ENCODE results near the gene CD59.

CD59 gene

DNA sequence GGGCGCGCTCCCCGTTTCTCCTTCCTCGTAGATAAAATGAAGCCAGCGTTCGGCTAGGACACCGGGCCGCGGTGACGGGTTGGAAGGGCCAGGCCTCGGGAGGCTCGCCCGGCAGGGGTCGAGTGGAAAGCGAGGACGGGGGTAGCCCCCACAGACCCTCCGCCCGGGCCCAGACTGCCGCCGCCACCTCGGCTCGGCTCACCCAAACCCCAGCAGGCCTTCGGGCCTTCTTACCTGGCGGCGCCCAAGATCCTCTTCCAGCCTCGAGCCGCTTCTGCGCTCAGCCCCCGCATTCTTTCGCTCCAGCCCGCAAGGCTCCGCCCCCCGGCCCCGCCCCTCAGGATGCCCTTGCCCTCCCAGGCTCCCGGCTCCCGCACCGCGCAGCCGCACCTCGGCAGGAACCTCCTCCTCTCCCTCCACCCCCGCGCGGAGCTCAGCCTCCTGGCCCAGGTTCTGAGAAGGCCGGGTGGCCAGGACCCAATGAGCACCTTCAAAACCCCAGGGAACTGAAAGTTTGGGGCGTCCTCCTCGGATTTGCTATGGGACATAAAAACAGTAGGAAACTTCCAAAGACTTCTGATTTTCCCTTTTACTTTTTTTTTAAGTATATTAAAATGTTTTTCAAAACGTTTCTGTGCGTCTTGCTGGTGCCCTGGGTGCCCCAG lies at the start of gene CD59:
Gene CD59, minus strand, starts transcription at position 276 of the 665 bp plus-strand sequence. CDS start 13,978 bp downstream, outside the sequence.
- FAIRE-seq: no peak

- no peak for FAIRE-seq
These were observed 49.4 kb upstream of the CD59 start for GRCh38 chr11:33785609-33786008.

- FAIRE-seq: no peak
These were observed 43.8 kb upstream of the CD59 start for GRCh38 chr11:33779849-33780528.

DNA sequence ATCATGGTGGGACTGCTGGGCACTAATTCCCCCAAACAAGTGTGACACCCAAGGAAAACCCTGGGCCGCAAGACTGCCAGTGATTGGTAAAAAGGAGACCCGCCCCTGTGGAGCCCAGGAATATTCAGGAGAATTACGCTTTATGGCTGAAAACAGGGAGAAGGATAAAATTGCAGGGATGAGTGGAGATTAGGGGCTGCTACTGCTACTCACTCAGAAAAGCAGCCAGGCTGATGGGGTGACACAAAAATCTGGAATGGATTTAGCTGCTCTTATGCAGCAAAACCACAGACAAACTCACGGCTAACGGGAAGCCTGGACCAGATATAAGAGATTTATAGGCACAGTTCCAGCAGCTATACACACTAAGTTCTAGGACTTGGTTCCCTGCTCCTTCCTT lies 42.5 kb upstream of the CD59 start:
- FAIRE-seq: no peak

- FAIRE-seq: no peak
These were observed 41.7 kb upstream of the CD59 start for GRCh38 chr11:33777906-33778305.

DNA sequence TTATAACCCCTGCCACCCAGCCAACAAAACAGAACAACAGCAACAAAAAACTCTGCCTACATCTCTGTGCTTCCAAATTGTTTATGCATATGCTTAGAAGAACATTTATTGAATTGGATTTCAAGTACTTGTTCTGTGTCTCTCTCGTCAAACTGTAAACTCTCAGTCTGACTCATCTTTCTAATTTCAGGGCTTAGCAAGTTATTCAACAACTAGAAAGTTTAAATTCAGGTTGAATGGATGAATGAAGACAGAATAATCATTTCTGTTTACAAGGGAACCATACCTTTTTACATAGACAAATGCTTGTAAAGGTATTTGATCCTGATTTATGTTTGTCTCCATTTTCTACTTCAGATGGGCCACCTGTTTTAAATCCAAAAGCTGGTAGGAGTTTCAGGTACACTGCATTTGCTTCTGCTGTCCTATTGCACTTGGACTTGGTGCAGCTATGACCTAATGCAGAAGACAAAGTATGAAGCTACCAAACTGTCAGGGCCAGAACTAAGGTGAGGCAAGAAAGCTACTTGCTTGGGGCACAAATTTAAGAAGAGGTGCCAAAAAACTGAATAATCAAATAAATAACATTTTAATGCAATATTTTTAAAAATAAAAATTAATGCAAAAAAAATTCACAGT lies 39.7 kb upstream of the CD59 start:
- FAIRE-seq: no peak

DNA sequence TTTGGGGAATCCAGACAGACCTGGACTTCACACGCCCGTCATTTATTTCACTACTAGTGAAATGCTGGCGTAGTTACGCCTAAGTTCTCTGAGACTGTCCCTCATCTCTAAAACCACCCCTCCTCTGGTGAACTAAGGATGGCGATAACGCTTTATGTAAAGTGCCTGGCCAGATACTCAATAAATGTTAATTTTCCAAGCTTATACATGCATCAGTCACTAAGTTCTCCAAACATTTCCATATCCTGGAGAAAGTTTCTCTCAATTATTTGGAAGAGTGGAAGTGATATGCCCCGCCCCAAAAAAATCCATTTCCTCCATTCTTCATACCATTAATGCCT lies 39.2 kb upstream of the CD59 start:
- no peak for FAIRE-seq

- no peak for FAIRE-seq
These were observed 38.7 kb upstream of the CD59 start for GRCh38 chr11:33774736-33775466.

DNA sequence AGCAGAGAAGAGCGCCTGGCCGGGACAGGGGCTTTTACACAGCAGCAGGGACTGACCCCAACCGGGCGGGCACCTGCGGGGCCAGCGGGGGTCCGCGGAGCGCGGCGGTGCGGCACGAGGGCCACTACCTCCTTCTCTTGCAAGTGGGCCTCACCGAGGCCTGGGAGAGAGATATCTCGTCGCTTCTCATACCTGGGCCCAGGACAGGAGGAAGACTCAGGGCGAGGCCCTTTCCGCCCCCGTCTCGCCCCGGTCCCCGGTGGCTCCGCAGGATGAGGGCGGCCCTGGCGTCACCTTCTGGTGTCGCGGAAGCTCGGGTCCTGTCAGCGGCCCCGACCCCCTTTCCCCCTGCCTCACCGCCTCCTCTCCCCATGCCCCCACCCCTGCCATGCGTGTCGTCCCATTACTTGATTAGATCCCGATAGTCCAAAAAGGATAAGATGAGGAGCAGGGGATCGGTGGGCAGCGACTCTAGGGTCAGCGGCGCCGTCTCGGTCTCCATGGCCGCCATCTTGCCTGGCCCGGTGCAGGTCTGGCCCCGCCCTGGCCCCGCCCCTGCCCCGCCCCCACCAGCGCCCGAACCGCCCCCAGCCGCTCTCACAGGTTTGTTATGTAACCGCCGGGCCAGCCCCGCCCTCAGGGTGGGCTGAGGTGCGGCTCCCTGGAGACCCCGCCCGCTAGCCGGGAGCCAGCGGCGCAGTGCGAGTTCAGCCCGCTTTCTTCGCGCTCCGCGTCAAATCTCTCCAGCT lies 37.9 kb upstream of the CD59 start, which contains the start of gene FBXO3:
Gene FBXO3, minus strand, starts transcription at position 534 of the 749 bp plus-strand sequence. Its CDS starts 23 bp downstream, at position 511.
- FAIRE-seq: no peak

DNA sequence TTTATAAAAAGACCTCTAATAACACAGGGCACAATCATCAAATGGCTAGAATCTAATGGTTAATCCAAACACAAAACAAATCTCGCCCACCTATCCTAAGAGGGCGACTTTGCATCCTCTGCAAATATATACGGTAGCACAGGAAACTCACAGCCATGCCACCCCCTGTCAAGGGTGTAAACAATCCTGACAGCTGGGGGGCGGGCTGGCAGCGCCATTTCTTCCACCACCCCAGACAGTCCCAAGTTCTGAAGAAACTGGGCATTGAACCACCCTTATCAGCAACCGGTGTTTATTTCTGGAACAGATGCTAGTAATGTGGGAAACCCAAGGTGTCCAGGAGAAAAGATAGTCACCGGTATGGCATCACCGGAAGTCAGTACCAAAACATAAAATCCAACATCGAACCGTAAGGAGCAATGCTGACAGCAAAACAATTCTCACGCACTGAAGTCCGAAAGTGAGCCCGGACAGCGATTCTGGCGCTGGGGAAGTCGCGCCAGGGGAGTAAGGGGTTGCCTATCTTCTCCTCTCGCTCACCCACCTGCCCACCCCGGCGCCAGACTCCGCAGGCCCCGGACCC lies 37.3 kb upstream of the CD59 start:
- no peak for FAIRE-seq

DNA sequence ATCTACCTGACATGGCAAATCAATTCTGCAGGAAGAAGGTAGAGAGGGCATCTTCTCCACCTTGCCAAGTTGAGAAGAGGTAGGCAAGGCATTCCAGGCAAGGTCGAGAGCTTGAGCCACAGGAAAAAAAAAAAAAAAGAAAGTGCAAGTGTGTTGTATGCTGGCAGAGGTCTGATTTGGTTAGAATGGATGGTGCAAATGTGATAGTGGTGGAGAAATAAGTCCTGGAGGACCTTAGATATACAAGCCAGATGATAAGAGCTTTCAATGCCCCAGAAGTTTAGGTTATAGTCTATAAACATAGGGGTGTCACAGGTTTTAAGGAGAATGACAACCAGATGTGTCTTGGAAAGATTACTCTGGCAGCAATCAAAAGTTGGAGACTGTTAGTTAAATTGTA lies 36.6 kb upstream of the CD59 start:
- no peak for FAIRE-seq

DNA sequence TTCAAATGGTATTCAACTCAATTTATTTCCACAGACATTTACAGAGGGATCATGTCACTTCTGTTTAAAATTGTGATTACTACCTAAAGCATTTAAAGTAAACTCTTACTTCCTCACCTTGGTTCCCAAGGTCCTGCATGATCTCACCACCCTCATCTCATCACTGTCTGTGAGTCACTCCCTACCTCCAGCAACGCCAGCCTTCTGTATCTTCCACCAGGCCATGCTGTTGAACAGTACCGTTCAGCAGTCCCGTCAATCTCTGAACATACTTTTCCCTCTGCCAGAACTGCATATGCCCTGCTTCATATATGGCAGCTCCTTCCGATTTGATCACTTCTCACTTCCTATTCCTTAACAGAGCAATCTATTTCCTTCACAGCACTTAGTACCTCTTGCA lies 36.1 kb upstream of the CD59 start:
- no peak for FAIRE-seq

- FAIRE-seq: no peak
These were observed 34.0 kb upstream of the CD59 start for GRCh38 chr11:33770236-33770635.

DNA sequence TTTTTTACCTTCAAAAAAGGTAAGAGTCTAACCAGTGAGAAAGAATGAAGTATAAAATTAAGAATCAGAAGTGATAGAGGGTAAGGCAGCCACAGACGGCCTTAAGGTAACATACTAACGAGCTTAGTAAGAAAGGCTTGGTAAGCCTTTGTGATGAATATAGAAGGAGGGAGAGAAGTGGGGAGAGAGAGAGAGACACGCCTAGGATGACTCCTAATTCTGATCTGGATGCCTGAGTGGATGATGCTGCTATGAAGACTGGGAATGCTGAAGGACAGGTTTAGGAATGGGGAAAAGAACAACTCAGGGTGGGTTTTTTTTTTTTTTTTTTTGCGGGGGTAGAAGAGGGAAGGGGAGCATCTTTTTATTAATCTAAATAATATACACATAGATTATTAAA lies 33.3 kb upstream of the CD59 start:
- no peak for FAIRE-seq

- FAIRE-seq: no peak
These were observed 31.4 kb upstream of the CD59 start for GRCh38 chr11:33767624-33768023.

- FAIRE-seq: no peak
These were observed 29.9 kb upstream of the CD59 start for GRCh38 chr11:33766085-33766484.

DNA sequence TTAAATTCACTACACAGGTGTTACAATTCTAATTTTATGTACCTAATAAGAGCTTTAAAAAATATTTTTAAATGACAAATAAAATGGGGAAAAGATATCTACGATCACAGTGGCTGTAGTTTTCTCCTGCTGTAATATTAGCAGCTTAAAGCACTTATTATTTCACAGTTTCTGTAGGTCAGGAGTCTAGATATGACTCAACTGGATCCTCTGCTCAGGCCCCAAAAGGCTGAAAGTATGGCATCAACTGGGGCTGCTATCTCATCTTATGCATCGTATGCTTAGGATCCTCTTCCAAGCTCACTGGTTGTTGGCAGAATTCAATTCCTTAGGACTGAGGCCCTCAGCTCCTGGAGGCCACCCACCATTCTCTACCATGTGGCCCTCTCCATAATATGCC lies 25.2 kb upstream of the CD59 start:
- no peak for FAIRE-seq

GRCh38 chr11:33753304-33753967 lies 17.2 kb upstream of the CD59 start:
- no peak for FAIRE-seq

- FAIRE-seq: no peak
These were observed 15.7 kb upstream of the CD59 start for GRCh38 chr11:33751878-33752277.

DNA sequence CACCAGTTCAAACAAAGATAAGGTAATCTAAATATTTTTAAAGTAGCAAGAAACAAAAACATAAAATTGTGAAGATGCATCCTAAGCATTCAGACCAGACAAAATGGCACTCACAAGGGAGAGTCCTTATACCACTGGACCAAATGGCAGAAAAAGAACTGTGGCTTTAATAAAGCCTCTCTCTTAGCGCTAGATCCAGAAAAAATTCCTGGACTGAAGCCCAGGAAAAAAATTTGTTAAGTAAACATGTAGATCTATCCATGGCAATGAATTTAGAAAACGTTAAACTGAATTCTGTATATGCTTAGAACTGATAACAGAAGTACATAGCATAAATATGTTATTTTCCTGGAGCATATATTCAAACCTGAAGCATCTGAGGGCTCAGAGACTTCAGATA lies 11.8 kb upstream of the CD59 start:
- no peak for FAIRE-seq

DNA sequence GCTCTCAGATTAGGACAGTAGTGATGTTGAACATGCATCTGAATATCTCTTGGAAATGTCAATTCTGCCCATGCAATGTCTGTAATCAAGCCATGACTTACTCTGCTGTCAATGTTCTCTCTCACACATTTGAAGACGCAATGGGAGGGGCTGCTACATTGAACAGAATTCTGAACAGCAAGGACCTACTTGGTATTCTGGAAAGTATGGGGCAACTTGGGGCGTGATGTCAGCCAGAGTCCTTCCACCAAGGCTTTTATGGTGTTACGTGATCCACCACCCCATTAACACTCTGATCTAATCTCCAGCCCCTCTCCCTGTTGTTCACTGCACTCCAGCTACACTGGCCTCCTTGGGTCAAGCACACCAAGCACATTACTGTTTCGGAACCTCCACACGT lies 7.1 kb upstream of the CD59 start:
- no peak for FAIRE-seq

Measured in endometrium (tissue), 2 donors.